HL-60/S4 treated with phorbol 12-myristate 13-acetate at 8.2 ng/mL for 4 days and 3 days (cell line): Measurements from ENCODE around the gene SCO1.
"Not testable (repeated sequence)": the region's sequence is repeated elsewhere in the genome, so short reads cannot be mapped to it uniquely, and the experiment has no call there.

Experiments used
- in situ Hi-C: fragments of 300-500 bp; cut with MboI; formaldehyde crosslinking; loops from 2 replicates; pipeline ENCODE4 v1.15.0; 2022; ENCODE audit warnings: low sequenced_read_pairs

Gene SCO1

GRCh38 chr17:10726196-10726595 lies 28.9 kb upstream of the SCO1 start:
- in situ Hi-C loops, result no loop called here

GRCh38 chr17:10725262-10725661 lies 27.9 kb upstream of the SCO1 start:
- in situ Hi-C loops, result no loop called here

- in situ Hi-C loops, result no loop called here
Observed at GRCh38 chr17:10724546-10725195, 27.3 kb upstream of the SCO1 start.

- in situ Hi-C loops, result no loop called here
Observed at GRCh38 chr17:10718547-10718946, 21.2 kb upstream of the SCO1 start.

GRCh38 chr17:10716218-10716617 lies 18.9 kb upstream of the SCO1 start:
- in situ Hi-C loops, result no loop called here

GRCh38 chr17:10713318-10713717 lies 16.0 kb upstream of the SCO1 start:
- in situ Hi-C loops, result no loop called here

- in situ Hi-C loops, result no loop called here
Observed at GRCh38 chr17:10705727-10706126, 8.4 kb upstream of the SCO1 start.

- in situ Hi-C loops, result no loop called here
Observed at GRCh38 chr17:10702574-10702973, 5.2 kb upstream of the SCO1 start.

GRCh38 chr17:10699856-10700255 lies 2.5 kb upstream of the SCO1 start:
- in situ Hi-C loops, result no loop called here

- in situ Hi-C loops, result no loop called here
Observed at GRCh38 chr17:10698096-10698818, 924 bp upstream of the SCO1 start.

- in situ Hi-C loops, result not testable (repeated sequence)
Observed at GRCh38 chr17:10695875-10696407, 1.4 kb downstream of the SCO1 start.

- in situ Hi-C loops, result no loop called here
Observed at GRCh38 chr17:10687499-10687898, 9.8 kb downstream of the SCO1 start.

- in situ Hi-C loops, result no loop called here
Observed at GRCh38 chr17:10683853-10684252, 13.5 kb downstream of the SCO1 start.

- in situ Hi-C loops, result no loop called here
Observed at GRCh38 chr17:10681866-10682446, 15.4 kb downstream of the SCO1 start.

GRCh38 chr17:10674704-10675103 lies 22.6 kb downstream of the SCO1 start:
- in situ Hi-C loops, result no loop called here

GRCh38 chr17:10673312-10673711 lies 24.0 kb downstream of the SCO1 start:
- in situ Hi-C loops, result no loop called here

GRCh38 chr17:10668775-10669174 lies 28.6 kb downstream of the SCO1 start:
- in situ Hi-C loops, result no loop called here

GRCh38 chr17:10666906-10667305 lies 30.4 kb downstream of the SCO1 start:
- in situ Hi-C loops, result no loop called here

GRCh38 chr17:10664571-10664970 lies 32.8 kb downstream of the SCO1 start:
- in situ Hi-C loops, result no loop called here

- in situ Hi-C loops, result no loop called here
Observed at GRCh38 chr17:10663231-10663630, 34.1 kb downstream of the SCO1 start.

GRCh38 chr17:10661437-10661836 lies 35.9 kb downstream of the SCO1 start:
- in situ Hi-C loops, result no loop called here

- in situ Hi-C loops, result no loop called here
Observed at GRCh38 chr17:10657879-10658278, 39.5 kb downstream of the SCO1 start.
